Prostate gland (tissue), 2 donors: ENCODE data around the gene ATP6V0B.

Experiments used
- POLR2A ChIP-seq: fragments of 450-650 bp; IDR thresholded peaks from one replicate; pipeline ENCODE4 v1.6.1; 2016; ENCODE audit warnings: antibody characterized with exemption, mild to moderate bottlenecking
- POLR2AphosphoS5 ChIP-seq: sonication (generic); formaldehyde crosslinking; IDR thresholded peaks from one replicate; pipeline ENCODE4 v1.6.1; 2017; ENCODE audit warnings: antibody characterized with exemption
- TF ChIP-seq, protein P1 (sequence below), 4 experiments: fragments of 200-600 bp in 2 of 4; fragments of 450-650 bp in 2 of 4; sonication (generic) in 2 of 4; IDR thresholded peaks; 1 replicate in 3 of 4; 2 replicates in 1 of 4; pipeline ENCODE4 v1.5.1; 2016 to 2019; ENCODE audit warnings: antibody characterized with exemption in 4 of 4, mild to moderate bottlenecking in 2 of 4, moderate library complexity in 2 of 4

GRCh38 chr1:44002165-44002564, 27.4 kb downstream of the ATP6V0B start:
- TF ChIP-seq POLR2A (no peak), POLR2AphosphoS5 (no peak)
- TF ChIP-seq, protein P1, sequence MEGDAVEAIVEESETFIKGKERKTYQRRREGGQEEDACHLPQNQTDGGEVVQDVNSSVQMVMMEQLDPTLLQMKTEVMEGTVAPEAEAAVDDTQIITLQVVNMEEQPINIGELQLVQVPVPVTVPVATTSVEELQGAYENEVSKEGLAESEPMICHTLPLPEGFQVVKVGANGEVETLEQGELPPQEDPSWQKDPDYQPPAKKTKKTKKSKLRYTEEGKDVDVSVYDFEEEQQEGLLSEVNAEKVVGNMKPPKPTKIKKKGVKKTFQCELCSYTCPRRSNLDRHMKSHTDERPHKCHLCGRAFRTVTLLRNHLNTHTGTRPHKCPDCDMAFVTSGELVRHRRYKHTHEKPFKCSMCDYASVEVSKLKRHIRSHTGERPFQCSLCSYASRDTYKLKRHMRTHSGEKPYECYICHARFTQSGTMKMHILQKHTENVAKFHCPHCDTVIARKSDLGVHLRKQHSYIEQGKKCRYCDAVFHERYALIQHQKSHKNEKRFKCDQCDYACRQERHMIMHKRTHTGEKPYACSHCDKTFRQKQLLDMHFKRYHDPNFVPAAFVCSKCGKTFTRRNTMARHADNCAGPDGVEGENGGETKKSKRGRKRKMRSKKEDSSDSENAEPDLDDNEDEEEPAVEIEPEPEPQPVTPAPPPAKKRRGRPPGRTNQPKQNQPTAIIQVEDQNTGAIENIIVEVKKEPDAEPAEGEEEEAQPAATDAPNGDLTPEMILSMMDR (IDR thresholded peaks at IDR 0.05), result no peak
